Left cardiac atrium (tissue), 4 donors: ENCODE data around the gene AKR1C1. TPM values are rescaled to one million over a fixed set of nuclear protein-coding genes. Genes with fewer than 3 reads are reported as not detected.
A peak's percentile ranks its signal among the peaks of the same experiment; 100 is the strongest.
"Not testable (repeated sequence)": the region's sequence is repeated elsewhere in the genome, so short reads cannot be mapped to it uniquely, and the experiment has no call there.

Experiments
- ATAC-seq, 2 donors: fragments of 200-7000 bp; cut with Tn5 transposase; one replicate each; pipeline ENCODE4 v1.9.1; 2020; ENCODE audit warnings: mild to moderate bottlenecking in 2 of 2, moderate library complexity in 2 of 2
- DNase-seq: peaks from one replicate; pipeline ENCODE4 v3.0.0-alpha.2; 2020
- intact Hi-C, 2 donors: fragments of 100-400 bp; cut with DNase I; formaldehyde crosslinking; loops; one replicate each; pipeline versions ENCODE4 v1.14.1 to v1.15.1; 2022 to 2023
- total RNA-seq, 2 donors: library from RNA; stranded (reverse); fragmentation: NEBNext Ultra II Directional; extraction: Animal tissue kit (Norgen Biotek cat#: 25700); gene quantifications; one replicate each; pipeline ENCODE4 v1.2.1, GENCODE V29; 2021
- donor health status: DM: no; HTN: yes; CAD: no.
- donor health status: DM: no; HTN: yes; CAD: no; lungs with severe emphysema.
- donor health status: DM: yes; HTN: yes; CAD: no.
- donor health status: Dilated cardiomyopathy.

The AKR1C1 gene
- total RNA-seq, 2 donors from 2014 or later = 119 to 147 TPM

GRCh38 chr10:4977025-4977424 is 13.8 kb downstream of the AKR1C1 start:
- ATAC-seq = no peak
- intact Hi-C loops = no loop called here
- DNase-seq = no peak

GRCh38 chr10:4978870-4979269 is 15.7 kb downstream of the AKR1C1 start:
- DNase-seq (no peak), ATAC-seq (no peak)
- intact Hi-C loops = no loop called here

- DNase-seq (no peak), ATAC-seq (no peak)
- intact Hi-C loops = loop anchor here in 1 of 2 donors (10.0 kb wide), 2 partner anchors 114 to 126 kb away; partner anchors contain the start of gene AKR1C3
Measured at GRCh38 chr10:4980793-4981192, 17.6 kb downstream of the AKR1C1 start.

- ATAC-seq (peak; percentile 25 to 64), DNase-seq (peak; percentile 33)
- intact Hi-C loops = loop anchor here in 1 of 2 donors (10.0 kb wide), 2 partner anchors 113 to 127 kb away; partner anchors contain the start of gene AKR1C3
Measured at GRCh38 chr10:4981722-4982471, 18.7 kb downstream of the AKR1C1 start.

- intact Hi-C loops = loop anchor here in 1 of 2 donors (10.0 kb wide), 2 partner anchors 112 to 128 kb away; partner anchors contain the start of gene AKR1C3
- ATAC-seq = peak in 1 of 2 donors; percentile 49
- peak; percentile 36 for DNase-seq
Measured at GRCh38 chr10:4982764-4983226, 19.6 kb downstream of the AKR1C1 start.

GRCh38 chr10:4983615-4984216 is 20.5 kb downstream of the AKR1C1 start:
- no peak for ATAC-seq
- intact Hi-C loops = loop anchor here in 1 of 2 donors (10.0 kb wide), 2 partner anchors 111 to 129 kb away; partner anchors contain the start of gene AKR1C3
- DNase-seq = no peak

GRCh38 chr10:4984223-4984622 is 21.0 kb downstream of the AKR1C1 start:
- intact Hi-C loops = loop anchor here in 1 of 2 donors (10.0 kb wide), 2 partner anchors 111 to 129 kb away; partner anchors contain the start of gene AKR1C3
- peak in 1 of 2 donors; percentile 7 for ATAC-seq

GRCh38 chr10:4984971-4985594 is 21.9 kb downstream of the AKR1C1 start:
- intact Hi-C loops = loop anchor here in 1 of 2 donors (10.0 kb wide), 2 partner anchors 110 to 130 kb away; partner anchors contain the start of gene AKR1C3
- no peak for DNase-seq
- ATAC-seq = peak; percentile 41 to 42

More at GRCh38 chr10:4984223-4984622, 21.0 kb downstream of the AKR1C1 start:
- no peak for DNase-seq

- DNase-seq, ATAC-seq: not testable (repeated sequence)
- intact Hi-C loops = loop anchor here in 1 of 2 donors (10.0 kb wide), 2 partner anchors 107 to 133 kb away; partner anchors contain the start of gene AKR1C3
Measured at GRCh38 chr10:4988000-4988641, 24.9 kb downstream of the AKR1C1 start.

- no peak for DNase-seq
- no peak for ATAC-seq
- intact Hi-C loops = no loop called here
Measured at GRCh38 chr10:4990217-4990616, 27.0 kb downstream of the AKR1C1 start.

- ATAC-seq, intact Hi-C loops, DNase-seq: not testable (repeated sequence)
Measured at GRCh38 chr10:4991463-4991862, 28.2 kb downstream of the AKR1C1 start.

- intact Hi-C loops, ATAC-seq, DNase-seq: not testable (repeated sequence)
Measured at GRCh38 chr10:4992564-4992963, 29.3 kb downstream of the AKR1C1 start.

GRCh38 chr10:4994260-4994659 is 31.0 kb downstream of the AKR1C1 start:
- intact Hi-C loops, DNase-seq, ATAC-seq: not testable (repeated sequence)

- intact Hi-C loops = no loop called here
- DNase-seq = no peak
Measured at GRCh38 chr10:4998671-4999070, 35.5 kb downstream of the AKR1C1 start.

GRCh38 chr10:5002013-5002727 is 39.0 kb downstream of the AKR1C1 start:
- intact Hi-C loops = no loop called here
- ATAC-seq (no peak), DNase-seq (no peak)

More at GRCh38 chr10:4998671-4999070, 35.5 kb downstream of the AKR1C1 start:
- ATAC-seq = no peak

GRCh38 chr10:5003127-5004029 is 40.2 kb downstream of the AKR1C1 start, which contains the start of gene AKR1C2:
TSS of gene AKR1C2 (minus strand) at chr10:5003857. CDS start at chr10:5003835, 22 bp downstream.
- ATAC-seq = peak; percentile 95 to 99
- intact Hi-C loops, DNase-seq: not testable (repeated sequence)

GRCh38 chr10:5004030-5004385 is 40.8 kb downstream of the AKR1C1 start:
- ATAC-seq, intact Hi-C loops, DNase-seq: not testable (repeated sequence)
